D721Med (cell line): ENCODE data around the gene CPZ.

Experiments used
- DNase-seq: peaks from one replicate; pipeline ENCODE4 v3.0.0; 2011; ENCODE audit warnings: low spot score; ENCODE audit not compliant: insufficient read length
- FAIRE-seq: peaks from 2 replicates; lab custom pipeline; 2011; peaks lifted over from hg19 to GRCh38; lab: Jason Lieb, UNC
- TF ChIP-seq, protein P1 (sequence below): IDR thresholded peaks from 2 replicates; pipeline ENCODE4 v1.5.1; 2012; ENCODE audit warnings: mild to moderate bottlenecking, control low read depth; ENCODE audit not compliant: insufficient read depth; ENCODE audit errors: missing control alignments

Gene CPZ

GRCh38 chr4:8606966-8607365 lies 14.4 kb downstream of the CPZ start:
- FAIRE-seq = no peak
- no peak for DNase-seq
- TF ChIP-seq, protein P1, sequence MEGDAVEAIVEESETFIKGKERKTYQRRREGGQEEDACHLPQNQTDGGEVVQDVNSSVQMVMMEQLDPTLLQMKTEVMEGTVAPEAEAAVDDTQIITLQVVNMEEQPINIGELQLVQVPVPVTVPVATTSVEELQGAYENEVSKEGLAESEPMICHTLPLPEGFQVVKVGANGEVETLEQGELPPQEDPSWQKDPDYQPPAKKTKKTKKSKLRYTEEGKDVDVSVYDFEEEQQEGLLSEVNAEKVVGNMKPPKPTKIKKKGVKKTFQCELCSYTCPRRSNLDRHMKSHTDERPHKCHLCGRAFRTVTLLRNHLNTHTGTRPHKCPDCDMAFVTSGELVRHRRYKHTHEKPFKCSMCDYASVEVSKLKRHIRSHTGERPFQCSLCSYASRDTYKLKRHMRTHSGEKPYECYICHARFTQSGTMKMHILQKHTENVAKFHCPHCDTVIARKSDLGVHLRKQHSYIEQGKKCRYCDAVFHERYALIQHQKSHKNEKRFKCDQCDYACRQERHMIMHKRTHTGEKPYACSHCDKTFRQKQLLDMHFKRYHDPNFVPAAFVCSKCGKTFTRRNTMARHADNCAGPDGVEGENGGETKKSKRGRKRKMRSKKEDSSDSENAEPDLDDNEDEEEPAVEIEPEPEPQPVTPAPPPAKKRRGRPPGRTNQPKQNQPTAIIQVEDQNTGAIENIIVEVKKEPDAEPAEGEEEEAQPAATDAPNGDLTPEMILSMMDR = no peak

DNA sequence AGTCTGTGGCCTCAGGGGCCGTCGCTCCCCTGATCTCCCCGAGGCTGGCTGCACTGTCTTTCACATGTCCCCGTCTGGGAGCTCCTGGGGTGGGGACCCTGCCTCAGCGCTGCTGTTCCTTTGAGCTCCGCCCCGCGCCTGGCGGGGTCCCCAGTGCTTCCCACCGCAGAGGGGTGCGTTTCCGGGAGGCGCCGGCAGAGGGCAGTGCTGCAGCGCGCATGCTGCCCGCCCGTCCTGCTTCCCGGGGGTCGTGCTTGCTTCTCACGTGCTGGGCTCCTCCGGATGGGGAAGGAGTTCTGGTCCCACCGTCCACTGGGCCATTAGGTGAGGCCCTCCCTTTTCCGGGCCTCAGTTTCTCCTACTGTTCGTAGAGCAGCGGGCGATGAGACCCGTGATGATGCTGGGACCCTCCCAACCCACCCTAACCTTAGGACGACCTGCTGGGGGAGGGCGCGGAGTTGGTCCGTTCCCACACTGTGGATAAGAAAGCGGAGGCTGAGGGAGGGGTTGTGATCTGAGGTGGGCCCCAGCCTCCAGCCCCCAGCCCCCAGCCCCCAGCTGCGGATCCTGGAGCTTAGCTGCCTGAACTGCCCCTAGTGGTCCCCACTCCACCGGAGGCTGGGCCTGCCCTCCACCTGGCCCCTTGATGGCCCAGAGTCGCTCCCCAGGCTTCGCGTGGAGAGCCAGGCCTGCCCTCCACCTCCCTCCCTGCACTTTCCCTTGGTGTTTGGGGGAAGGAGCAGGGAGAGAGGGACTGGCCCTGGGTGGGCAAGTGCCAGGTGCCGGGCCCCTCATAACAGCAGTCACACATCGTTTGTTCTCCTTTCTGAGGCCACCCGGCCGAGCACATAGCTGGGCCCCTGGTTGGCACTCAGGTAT lies 15.3 kb downstream of the CPZ start:
- TF ChIP-seq, protein P1 = peak; percentile 69
- FAIRE-seq (no peak), DNase-seq (peak; percentile 66)

DNA sequence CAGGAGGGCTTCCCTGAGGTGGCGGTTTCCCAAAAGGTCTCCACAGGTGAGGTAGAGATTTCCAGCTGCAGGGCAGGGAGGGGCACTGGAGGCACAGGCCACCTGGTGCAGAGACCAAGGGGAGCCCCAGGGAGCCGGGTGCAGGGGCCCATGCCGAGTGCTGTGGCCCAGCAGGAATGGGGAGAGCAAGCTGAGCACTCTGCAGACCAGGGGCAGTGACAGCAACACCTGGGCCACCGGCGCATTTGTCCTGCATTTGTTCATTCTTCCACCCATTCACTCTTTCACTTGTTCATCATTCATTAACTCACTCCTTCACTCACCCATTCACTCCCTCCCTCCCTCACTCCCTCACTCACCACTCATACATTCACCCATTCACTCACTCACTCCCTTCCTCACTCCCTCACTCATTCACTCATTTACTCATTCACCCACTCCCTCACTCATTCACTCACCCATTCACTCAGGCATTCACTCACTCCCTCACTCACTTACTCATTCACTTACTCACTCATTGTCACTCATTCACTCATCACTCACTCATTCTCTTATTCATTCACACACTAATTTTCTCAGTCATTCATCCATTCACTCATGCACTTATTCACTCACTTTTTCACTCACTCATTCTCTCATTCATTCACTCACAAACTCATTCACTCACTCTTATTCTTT lies 16.3 kb downstream of the CPZ start:
- TF ChIP-seq, protein P1 = no peak
- DNase-seq (no peak), FAIRE-seq (no peak)

DNA sequence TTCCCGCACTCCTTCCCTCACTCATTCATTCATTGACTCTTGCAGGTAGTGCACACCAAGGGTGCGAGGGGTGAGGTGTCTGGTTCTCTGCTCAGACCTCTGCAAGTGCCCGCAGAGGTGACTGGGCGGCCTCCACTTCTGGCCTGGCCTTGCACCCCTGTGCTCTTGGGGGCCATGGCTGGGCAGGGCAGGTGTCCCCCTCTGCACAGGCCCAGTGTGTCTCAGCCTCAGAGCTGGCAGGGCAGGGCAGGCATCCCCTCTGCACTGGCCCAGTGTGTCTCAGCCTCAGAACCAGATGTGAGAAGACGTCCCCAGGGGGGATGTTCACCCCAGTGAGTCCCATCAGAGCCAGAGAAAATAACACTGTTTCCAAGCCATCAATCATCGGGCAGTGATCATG lies 16.8 kb downstream of the CPZ start:
- FAIRE-seq (no peak), DNase-seq (no peak)
- TF ChIP-seq, protein P1 = no peak

- FAIRE-seq = no peak
- no peak for DNase-seq
- TF ChIP-seq, protein P1 = no peak
These were observed 17.3 kb downstream of the CPZ start for GRCh38 chr4:8609824-8610350.

DNA sequence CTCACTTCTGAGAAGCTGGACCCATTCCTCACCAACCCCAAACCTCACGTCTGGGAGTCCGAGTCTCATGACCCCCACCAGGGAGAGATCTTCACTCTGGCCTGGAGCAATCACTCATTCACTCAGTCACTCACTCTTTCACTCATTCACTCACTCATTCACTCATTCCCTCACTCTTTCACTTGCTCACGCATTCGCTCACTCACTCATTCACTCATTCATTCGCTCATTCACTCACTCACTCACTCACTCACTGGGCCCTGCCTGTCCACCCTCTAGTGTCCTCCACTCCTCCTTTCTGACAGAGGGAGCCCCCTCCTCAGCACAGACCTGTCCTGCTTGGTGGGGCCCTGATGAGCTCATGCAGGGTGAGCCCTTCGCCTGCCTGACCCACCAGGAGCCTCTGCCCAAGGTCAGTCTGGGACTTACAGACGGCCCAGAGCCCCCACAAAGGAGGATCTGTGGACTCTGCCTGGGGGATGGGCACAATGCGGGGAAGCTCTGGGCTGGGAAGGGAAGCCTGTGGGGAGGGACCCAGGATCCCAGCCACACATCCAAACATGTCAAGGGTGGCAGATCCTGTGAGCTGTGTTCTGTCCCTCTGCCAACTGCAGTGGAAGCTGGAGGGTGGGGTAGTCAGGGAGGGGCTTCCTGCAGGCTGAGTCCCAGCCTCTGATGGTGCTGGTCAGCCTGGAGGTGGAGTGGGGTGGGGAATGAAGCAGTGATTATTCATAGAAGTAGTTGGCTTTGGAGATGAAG lies 18.5 kb downstream of the CPZ start:
- DNase-seq (no peak), FAIRE-seq (no peak)
- TF ChIP-seq, protein P1 = no peak
